Superior temporal gyrus (tissue), 1 donor: Measurements from ENCODE around the gene ITGA2B.
A peak's percentile ranks its signal among the peaks of the same experiment; 100 is the strongest.
"Not testable (repeated sequence)": the region's sequence is repeated elsewhere in the genome, so short reads cannot be mapped to it uniquely, and the experiment has no call there.

Source experiments
- DNase-seq: peaks from one replicate; pipeline ENCODE4 v3.0.0-alpha.2; 2016; ENCODE audit errors: extremely low spot score

Gene ITGA2B

GRCh38 chr17:44330263-44330662 lies 59.2 kb downstream of the ITGA2B start:
- DNase-seq: not testable (repeated sequence)

- DNase-seq: not testable (repeated sequence)
Observed at GRCh38 chr17:44329516-44329915, 59.9 kb downstream of the ITGA2B start.

DNA sequence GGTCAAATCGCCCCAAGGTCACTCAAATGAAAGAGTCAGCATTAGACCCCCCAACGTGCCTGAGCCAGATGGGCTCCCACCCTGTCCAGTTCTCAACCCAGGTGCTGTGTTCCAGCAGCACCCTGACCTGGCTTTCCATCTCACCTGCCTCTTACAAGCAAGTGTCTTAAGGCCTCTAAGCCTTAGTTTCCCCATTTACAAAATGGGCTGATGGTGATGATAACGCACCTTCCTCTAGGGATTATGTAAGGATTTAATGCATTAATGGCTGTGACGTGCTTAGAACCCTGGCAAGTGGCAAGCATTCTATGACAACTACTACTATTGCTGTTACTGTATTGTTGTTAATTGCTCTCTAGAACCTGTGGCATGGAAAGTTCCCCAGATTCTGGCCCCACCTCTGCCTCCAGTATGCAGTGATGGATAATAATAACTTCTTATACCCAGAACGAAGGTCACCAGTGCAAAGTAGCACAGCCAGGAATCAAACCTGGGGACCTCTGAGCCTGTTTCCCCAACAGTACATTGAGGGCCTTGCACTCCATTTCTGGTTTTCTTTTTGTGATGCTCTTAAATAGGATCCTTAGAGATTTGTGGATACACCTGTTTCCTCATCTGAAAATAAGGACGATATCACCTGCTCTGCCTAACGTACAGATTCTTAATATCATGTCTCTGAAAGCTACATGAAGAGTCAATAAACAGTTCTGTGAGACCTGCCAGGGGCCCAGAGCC lies 61.6 kb downstream of the ITGA2B start:
- DNase-seq: no peak

DNA sequence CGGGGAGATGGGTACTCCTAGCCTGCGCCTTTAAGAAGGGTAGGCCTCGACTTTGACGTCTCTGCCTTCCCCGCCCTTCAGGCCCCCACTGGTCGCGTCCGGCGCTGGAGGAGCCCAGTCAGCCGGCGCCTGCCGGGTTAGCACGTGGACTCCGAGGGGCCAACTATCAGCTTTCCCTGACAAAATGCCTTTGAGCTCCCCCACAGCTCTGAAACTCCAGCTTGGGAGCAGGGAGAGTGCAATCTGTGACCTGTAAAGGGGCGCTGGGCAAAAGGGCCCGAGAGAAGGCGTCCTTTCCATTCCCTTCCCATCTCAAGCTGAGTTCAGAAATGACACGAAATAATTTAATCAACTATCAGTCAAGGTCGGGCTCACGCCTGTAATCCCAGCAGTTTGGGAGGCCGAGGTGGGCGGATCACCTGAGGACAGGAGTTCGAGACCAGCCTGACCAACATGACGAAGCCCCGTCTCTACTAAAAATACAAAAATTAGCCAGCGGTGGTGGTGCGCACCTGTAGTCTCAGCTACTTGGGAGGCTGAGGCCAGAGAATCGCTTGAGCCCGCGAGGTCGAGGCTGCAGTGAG lies 62.5 kb downstream of the ITGA2B start:
- peak; percentile 99 for DNase-seq

DNA sequence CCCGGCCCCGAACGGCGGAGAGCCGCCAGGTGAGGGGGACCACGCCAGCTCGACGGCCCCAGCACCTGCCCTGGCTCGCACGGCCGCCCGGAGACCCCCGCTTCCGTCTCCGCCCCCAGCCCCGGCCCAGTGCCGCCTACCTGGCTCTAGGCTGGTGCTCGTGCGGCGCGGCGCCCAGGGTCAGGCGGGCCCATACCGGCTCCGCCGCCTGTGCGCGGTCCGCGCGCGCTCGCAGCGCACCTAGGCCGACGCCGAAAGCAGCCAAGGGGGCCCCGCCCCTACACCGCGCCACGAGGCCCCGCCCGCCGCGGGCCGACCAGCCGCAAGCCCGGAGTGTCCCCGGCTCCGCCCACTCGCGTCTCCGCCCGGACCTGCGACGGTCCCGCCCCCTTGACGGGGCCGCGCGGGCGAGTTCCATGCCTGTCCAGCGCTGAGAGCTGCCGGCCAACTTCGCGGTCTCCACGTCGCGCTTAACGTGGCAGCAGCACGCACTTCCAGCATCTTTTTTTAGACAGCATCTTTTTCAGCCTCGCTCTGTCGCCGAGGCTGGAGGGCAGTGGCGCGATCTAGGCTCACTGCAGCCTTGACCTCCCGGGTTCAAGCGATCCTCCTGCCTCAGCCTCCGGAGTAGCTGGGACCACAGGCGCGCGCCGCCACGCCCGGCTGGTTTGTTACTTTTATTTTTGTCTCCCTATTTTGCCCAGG lies 64.7 kb downstream of the ITGA2B start, which contains the start of gene SLC25A39:
Gene SLC25A39, minus strand, starts transcription at position 253 of the 705 bp plus-strand sequence. CDS start 1,261 bp downstream, outside the sequence.
- DNase-seq: peak; percentile 93

DNA sequence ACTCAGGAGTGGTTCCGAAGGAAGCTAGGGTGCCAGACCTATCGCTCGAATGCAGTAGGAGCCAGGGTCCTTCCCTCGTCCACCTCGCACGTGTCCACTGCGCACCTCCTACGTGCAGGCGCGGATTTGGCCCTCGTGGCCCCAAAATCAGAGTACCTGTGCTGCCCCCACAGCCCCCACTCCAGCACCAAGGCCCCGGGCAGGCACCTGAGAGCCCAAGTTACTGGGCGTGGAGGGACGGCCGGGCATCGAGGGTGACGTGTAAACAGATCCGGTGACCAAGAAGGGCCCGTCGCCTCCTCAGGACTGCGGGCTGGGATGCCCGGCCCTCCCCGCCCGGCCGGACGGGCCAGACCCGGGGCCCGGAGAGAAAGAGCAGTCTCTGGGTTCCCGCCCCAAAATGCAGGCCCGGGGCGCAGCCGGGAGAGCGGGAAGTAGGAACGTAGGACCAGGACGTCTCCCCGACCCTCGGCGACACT lies 65.3 kb downstream of the ITGA2B start:
- DNase-seq: no peak

DNA sequence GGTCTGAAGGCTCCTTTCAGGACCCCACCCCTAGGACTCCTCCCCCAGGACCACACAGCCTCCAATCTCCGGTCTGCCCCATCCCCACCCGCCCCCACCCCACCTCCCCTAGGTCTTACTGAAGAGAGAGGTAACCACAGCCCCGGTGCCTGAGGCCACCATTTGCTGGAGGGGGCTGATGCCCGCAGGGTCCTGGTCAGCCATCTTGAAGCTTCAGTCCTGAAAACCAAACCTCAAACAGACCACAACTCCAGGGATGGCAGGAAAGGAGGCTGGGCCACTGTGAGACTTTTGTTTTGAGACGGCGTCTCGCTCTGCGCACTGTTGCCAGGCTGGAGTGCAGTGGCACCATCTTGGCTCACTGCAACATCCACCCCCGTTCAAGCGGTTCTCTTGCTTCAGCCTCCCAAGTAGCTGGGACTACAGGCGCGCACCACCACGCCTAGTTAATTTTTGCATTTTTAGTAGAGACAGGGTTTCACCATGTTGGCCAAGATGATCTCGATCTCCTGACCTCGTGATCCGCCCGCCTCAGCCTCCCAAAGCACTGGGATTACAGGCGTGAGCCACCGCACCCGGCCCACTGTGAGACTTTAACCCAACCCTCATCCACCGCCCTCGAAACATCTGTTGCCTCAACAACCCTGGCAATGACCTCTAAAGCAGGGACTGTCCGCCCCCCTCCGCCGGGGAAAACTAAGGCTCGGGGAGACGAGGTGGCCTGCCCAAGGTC lies 65.9 kb downstream of the ITGA2B start:
- DNase-seq: no peak

- DNase-seq: no peak
Observed at GRCh38 chr17:44322236-44322895, 67.1 kb downstream of the ITGA2B start.
